ENCODE measurements around the gene PRDM15.

The PRDM15 gene

DNA sequence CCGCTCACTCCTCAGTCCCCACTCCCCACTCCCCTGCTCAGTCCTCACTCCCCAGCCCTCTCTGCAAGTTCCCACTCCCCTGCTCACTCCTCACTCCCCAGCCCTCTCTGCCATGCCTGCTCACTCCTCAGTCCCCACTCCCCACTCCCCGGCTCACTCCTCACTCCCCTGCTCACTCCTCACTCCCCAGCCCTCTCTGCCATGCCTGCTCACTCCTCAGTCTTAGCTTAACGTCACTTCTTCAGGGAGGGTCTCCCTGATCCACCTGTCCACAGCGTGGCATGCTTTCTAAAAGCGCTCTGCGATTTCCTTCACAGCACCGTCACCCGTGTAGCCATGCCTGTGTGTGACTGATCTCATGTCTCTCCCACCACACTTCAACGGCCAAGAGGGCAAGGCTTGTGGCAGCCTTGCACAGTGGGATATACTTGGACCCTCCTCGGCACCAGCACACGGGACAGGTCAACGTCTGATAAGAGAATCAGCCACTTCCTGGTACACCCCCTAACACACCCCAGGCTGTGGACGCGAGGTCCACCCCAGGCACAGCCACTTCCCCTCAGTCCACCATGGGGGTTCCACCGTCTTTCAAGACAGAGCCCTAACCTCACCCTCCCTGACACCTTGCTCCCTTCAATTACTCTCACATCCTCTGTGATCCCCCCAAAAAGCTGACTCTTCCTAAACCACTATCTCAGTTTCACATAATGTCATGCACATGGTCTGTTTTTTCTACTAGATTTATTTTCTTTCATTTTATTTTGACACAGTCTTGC, 14.0 kb downstream of the PRDM15 start:
- DNase-seq (ENCODE audit: low read depth in 2 of 3, low spot score in 1 of 3), result no peak

DNA sequence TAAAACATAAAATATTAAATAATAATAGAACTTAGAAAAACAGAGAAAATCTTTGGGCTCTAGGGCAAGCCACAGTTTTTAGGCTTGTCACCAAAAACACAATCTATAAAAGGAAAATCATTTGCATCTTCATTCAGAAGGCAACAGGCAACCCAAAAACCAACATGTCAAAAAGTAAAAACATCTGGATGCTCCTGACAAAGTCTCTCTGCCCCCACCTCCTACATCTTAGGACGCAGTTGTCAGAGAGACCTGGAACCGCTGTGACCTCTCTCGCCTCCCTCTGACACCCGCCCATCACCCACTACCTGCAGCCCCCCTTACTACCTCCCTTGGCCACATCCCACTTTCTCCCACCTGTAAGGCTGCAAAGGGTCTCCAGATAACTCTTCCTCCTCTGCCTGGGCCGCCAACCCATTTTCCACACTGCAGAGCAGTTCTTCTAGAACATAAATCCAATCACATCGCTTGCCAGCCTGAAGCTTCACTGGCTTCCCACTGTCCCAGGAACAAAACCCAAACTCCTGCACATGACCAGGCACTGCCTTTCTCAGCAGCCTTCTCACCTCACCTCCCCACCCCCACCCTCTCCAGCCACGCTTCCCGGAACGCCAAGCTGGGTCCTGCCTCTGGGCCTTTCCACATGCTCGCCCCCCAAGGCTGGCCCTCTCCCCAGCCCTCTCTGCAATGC, 14.7 kb downstream of the PRDM15 start:
- DNase-seq (ENCODE audit: low read depth in 2 of 3, low spot score in 1 of 3), result no peak

DNA sequence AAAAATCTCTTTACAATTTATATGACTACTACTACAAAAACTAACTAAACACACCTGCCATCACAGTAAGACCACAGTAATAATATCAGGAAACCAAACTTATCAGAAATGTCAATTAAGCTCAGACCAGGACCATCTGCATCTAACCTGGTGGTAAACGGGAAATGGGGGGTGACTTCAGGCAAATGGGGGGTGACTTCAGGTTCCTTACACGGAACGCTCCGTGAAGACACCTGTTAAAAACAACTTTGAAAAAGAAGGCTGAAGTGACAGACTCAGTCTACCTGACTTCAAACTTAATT, 15.8 kb downstream of the PRDM15 start:
- no peak for DNase-seq (ENCODE audit: low read depth in 2 of 3, low spot score in 1 of 3)

DNA sequence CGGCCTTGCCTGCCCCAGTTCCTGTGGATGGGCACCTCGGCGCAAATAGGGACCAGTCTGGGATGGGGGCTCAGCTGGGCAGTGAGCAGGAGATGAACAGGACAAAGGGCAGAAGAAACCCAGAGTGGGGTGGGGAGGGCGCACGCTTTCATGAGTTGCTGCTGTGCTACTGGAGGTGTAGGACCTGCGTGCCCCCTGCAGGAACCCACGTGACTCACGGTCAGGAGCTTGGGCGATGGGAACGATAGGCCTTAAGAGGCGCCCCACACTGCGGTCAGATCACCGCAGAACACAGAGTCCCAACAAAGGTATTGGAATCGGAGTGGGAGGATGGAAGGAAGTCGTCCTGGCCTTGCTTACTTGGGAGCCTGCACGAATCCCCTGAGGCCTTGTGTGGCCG, 17.2 kb downstream of the PRDM15 start:
- DNase-seq (ENCODE audit: low read depth in 2 of 3, low spot score in 1 of 3), result no peak

DNA sequence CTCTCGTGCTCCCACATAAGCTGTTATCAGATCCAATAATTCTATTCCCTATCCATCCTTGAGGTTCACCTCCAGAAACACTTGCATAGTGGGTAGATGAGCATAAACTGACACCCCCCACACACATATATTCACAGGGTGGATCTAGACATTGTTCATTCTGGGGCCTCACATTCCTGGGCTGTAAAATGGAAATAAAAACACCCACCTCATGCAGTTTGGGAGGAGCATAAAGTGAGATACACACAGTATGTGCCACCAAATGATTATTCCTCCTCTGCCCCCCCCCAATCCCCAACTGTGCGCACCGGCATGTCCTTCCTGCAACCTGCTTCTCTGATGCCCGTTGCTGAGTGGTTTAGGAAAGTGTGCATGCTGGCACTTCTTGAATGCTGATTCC, 17.9 kb downstream of the PRDM15 start:
- no peak for DNase-seq (ENCODE audit: low read depth in 2 of 3, low spot score in 1 of 3)

DNA sequence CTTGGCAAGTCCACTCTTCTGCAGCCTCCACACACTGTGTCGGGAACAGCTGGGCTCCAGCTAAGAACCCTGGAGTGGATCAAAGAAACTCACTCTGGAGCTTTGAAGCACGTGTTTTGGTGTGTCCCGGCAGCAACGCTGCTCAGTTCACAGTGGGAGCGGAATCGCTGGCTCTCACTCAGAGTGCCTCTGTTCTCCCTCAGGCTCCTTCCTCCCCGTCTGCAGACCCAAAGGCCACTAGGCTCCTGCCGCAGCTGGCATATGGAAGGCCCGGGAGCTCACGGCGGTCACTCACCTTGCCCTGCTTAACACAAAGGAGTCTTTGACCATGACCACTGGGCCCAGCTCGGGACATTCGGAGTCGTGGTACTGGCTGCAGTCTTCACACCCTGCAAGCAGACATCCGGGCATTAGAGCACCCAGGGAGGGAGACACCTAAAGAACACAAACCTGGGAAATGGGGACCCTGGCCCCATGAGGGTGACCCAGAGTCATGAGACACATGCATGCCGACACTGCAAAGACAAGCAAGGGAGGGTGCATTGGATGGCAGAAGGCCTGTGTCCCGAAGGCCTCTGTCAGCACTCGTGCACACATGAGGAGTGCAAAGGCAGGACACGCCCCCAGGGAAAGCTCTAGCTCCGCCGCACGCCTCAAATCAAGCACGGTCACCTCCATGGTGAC, 19.7 kb downstream of the PRDM15 start:
- no peak for DNase-seq (ENCODE audit: low read depth in 2 of 3, low spot score in 1 of 3)

DNA sequence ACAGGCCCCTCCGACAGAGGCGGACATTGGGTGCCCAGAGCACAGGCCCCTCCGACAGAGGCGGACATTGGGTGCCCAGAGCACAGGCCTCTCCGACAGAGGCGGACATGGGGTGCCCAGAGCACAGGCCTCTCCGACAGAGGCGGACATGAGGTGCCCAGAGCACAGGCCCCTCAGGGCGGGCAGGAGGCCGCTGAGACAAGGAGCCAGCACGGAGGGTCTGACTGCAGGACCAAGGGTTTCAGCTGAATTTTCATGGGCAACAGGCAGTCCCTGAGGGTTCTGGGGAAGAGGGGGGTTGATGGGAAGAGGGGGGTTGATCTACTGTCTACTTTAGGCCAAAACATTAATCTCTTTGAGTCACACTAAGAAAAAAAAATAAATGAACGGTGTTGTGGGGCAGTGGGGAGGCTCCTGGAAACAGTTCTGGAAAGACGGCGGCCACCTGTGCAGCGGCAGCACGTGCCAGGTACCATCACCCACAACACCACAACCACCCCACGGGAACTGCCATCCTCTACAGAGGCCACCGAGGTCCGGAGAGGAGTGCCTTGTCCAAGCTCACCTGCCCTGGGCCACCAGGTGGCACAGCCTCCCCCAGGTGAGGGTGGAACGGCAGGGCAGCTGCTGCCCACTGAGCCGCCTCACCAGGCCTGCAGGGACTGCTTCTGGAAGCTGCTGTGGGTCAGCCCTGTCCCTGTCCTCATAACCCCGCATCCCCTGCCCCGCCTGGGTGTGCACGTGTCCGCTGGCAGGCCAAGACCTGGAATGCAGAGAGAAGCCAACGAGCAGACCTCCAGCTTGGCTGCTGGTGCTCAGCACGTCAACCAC, 20.5 kb downstream of the PRDM15 start:
- no peak for DNase-seq (ENCODE audit: low read depth in 2 of 3, low spot score in 1 of 3)

DNA sequence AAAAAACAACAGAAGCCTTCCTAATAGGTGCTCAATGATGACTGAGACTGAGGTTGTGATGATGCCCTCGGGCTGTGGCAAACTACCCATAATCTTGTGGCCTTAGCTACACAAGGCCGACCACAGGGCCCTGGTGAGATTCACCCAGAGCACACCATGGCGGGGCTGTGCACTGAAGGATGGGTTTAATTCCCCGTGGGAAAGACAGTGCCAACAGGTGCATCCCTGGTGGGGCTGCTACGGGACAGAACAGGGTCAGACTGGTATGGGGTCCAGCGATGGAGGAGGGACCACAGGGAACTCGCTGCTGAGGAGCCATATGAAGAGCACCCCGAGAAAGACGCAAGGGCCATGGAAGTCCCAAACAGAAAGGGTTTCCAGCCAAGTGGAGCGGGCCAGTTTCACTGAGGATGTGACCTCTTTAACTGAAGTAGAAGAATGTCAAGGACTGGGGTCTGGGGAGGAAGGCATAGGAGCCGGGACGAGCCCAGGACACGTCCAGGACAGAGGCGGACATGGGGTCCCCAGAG, 21.3 kb downstream of the PRDM15 start:
- DNase-seq (ENCODE audit: low read depth in 2 of 3, low spot score in 1 of 3), result no peak

DNA sequence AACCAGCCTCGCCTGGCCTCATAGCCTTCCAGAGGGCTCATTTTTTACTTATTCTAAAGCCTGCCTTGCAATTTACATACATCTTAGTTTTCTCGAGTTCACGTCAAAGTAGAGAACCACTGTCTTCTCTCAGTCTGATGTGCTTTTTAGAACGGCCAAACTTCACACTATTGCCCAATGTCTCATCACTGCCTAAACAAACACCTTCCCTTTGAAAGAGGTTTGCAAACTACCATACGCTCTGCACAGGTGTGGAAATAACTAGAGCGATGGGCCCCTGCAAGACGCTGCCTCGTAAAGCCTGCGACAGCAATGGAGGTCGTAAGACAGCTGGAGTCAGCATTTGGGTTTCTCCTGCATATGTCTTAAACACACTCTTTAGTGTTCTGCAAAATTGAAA, 22.6 kb downstream of the PRDM15 start:
- no peak for DNase-seq (ENCODE audit: low read depth in 2 of 3, low spot score in 1 of 3)

DNA sequence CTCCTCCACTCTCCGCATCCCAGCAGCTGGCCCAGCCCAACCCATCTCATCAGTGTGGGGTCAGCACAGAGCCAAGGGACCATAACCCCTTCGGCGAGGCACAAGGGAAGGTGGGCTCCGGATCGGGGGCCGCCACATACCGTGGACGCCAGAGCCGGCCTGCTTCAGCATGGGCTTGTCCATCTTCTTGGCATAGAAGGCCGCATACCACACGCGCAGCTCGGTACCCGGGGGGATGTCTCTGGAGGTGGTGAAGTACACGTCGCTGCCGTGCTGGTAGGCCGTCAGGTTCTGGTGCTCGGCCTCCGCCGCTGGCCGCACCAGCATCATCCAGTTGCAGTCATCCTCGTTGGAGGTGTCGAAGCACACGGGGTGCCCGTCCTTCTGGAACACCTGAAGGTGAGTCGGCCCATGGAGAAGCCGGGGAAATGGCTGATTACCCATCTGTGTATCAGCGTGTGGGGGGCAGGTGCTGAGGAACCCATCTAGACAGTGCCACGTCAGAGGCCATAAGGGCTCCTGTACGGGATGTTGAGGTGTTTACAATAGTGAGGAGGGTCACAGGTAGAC, 24.6 kb downstream of the PRDM15 start:
- no peak for DNase-seq (ENCODE audit: low read depth in 2 of 3, low spot score in 1 of 3)

DNA sequence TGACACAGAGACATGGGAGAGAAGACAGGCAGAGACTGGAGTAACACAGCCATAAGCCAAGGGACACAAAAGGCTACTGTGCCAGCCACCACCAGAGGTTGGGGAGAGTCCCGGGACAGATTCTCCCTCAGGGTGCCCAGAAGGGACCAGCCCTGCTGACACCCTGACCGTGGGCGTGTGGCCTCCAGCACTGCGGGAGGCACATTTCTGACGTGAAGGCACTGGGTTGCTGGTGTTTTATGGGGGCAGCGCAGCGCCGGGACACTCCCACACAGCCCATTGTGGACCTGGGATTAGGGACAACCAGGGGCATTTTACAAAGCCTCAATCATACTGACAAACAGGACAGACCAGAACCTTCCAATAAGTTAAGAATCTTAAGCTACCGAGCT, 26.2 kb downstream of the PRDM15 start:
- DNase-seq (ENCODE audit: low read depth in 2 of 3, low spot score in 1 of 3), result no peak

DNA sequence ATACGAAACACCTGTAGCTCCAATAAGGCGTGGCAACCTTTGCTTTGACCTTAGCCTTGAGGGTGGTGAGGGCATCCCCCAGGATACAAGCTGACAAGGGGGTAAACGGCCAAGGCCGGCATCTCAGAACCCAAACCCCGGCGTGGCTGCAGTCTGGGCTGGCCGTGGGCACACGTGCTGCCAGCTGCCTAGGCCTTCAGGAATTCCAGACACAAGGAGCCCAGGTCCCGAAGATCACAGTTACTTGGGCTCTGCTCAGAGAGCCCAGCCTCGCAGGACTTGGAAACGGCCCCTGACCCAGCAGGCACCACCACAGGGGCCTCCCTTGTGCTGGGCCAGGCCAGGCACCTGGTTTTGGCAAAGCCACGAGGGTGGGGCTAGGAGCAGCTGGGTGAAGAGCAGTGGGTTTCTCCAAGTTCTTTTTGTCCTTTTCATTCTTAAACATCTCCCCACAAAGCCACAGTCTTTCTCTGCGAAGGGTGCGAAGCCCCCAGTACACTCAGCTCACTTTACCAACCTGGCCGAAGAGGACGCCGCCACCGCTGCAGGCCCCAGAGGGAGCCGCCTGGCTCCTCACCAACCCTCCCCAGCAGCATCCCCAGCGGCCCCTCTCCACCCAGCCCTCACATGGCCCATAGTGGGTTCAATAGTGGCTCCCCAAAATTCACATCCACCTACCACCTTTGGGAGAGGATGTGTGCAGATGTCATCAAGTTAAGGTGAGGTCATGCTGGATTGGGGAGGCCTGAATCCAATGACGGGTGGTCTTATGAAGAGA, 26.8 kb downstream of the PRDM15 start:
- DNase-seq (ENCODE audit: low read depth in 2 of 3, low spot score in 1 of 3), result no peak

DNA sequence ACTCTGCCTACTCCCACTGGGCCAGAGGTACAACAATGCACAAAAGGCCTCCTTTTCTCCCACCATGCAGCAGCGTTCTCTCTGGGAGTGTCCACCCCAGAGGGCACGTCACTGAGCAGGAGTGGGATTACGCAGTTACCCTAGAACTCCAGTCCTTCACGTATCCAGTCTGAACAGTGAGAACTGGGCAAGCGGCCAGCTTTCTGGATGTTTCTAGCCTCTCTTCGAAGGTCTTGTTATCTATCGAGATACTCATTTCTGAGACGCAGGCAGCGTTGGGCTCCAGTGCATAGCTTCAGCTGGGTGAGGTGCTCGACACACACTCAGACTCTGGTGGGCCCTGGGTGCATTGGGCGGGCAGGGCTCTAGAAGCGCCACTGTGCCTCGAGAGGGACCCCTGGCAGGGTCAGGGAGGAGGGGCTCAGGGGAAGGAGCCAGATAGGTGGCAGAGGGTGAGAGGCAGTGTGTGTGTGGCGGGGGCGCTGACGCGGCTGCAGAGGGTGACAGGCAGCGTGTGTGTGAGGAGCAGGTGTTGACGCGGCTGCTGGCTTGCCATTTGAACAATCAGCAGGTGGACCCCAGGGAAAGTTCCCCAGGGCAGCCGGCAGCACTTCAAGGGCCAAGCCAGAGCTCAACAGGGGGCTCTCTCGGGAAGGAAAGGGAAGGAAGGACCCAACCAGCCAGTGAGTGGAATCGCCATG, 27.9 kb downstream of the PRDM15 start:
- no peak for DNase-seq (ENCODE audit: low read depth in 2 of 3, low spot score in 1 of 3)

DNA sequence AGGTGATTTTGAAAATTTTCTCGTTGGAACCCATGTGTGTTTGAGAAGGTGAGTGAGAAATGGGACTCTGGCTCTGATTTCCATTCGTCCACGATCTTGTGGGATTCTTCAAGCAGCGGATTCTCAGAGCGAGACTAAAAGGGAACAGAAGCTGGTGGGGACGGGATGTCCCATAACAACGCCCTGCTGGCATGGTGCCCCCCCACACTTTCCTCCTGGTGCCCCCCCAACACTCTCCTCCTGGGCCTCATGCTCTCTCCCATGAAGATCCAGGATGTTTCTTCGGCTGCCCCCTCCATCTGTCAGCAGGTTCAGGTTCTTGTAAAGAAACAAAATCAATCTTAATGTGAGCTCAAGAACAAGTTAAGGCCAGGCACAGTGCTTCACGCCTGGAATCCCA, 29.1 kb downstream of the PRDM15 start:
- DNase-seq (ENCODE audit: low read depth in 2 of 3, low spot score in 1 of 3), result no peak

DNA sequence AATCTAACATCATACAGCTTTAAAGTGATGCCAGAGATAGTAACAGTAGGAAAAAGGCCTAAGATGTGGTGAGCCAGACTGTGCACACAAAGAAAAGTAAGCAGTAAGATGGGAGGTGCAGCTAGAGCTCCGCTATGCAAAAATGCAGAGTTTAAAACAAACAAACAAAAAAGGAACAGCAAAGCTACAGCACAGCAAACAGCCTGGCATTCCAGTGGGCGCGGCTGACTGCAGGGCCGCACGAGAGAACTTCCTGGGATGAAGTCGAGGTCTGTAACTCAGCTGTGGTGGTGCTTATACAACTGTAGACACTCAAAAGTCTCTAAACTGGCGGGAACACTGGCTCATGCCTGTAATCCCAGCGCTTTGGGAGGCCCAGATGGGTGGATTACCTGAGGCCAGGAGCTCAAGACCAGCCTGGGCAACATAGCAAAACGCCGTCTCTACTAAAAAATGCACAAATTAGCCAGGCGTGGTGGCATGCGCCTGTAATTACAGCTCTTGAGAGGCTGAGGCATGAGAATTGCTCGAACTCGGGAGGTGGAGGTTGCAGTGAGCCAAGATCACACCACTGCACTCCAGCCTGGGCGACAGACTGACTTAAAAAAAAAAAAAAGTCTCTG, 30.1 kb downstream of the PRDM15 start:
- DNase-seq (ENCODE audit: low read depth in 2 of 3, low spot score in 1 of 3), result no peak

DNA sequence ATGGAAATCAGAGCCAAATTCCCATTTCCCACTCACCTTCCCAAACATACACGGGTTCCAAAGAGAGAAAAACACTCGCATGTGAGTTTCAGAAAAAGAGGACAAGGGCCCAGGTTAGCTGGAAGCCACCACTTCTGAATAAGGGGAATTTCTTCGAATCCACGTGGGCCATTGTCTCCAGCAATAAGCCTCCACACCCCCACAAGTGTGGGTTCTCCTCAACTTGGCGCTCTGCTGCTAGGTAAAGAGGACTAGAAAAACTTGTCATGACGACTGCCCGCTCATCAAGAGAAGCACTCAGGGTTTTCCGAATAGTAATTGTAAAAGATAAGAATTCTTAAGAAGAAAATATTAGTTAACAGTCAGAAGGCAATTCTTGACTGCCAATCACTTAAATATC, 30.6 kb downstream of the PRDM15 start:
- no peak for DNase-seq (ENCODE audit: low read depth in 2 of 3, low spot score in 1 of 3)

DNA sequence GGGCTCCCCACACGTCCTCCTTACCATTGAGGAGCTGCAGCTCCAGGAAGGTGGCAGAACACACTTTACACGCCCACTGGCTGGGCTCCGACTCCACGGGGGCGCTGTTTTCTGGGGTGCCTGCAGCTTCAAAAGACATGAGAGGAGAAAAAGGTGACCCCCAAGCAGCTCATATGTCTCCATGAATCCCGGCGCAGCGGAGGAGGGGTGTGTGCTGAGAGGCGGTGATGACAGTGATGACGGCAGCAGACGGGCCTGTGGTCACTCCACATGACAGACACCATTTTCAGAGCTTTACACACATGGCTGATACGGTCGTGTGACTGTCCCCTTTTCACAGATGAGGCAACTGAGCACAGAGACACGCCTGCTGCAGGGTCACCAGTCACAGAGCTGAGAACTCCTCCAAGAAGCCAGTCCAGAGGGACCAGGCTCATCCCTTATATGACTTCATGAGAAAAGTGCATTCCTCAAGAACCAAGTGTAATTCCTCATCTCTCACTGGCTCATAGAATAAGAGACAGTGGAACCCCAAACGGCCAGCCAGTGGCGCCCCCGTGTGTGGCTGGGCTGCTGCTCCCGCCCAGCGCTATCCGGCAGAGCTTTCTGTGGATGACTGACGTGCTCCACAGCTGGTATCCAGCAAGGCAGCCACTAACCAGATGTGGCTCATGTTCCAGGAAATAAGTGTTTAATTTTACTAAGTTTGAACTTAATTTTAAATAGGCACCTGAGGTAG, 31.9 kb downstream of the PRDM15 start:
- DNase-seq (ENCODE audit: low read depth in 2 of 3, low spot score in 1 of 3), result no peak

DNA sequence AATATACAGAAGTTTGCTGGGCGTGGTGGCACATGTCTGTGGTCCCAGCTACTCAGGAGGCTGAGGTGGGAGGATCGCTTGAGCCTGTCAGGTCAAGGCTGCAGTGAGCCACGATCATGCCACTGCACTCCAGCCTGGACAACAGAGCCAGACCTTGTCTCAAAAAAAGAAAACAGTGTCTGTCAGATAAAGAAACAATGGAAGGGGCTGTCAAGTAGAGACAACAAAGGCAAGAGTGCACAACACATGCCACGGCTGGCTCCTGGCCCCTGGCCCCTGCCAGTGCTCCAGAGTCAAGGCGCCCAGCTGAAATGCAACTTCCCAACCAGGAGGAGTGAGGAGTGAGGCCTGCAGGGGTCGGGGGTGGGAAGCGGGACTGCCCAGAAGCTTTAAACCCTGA, 32.6 kb downstream of the PRDM15 start:
- DNase-seq (ENCODE audit: low read depth in 2 of 3, low spot score in 1 of 3), result no peak

DNA sequence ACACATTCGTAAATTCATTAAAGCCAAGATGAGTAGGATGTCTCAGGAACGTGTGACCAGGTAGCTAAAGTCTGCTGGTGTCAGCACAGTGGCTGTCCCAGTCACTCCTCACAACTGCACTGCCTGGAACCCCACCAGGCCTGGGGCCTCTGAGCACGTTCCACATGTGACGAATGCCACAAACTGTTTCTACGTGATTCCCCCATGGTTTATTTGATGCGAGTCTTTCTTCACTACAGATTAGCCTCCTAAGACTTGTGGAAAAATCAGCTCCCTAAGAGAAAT, 33.2 kb downstream of the PRDM15 start:
- DNase-seq (ENCODE audit: low read depth in 2 of 3, low spot score in 1 of 3), result no peak

Data from stimulated activated CD4-positive, alpha-beta T cell treated with anti-CD3 and anti-CD28 coated beads, Interleukin-12 subunit alpha, Interleukin-12 subunit beta, amount 100 ng/mL, for 48 hours (primary cell).